ENCODE measurements around the gene NEGR1. TPM values are rescaled to one million over a fixed set of nuclear protein-coding genes. Genes with fewer than 3 reads are reported as not detected.

The NEGR1 gene
- total and polyA plus RNA-seq, 12 donors, result 2.3 to 18.3 (median 5.2) TPM

DNA sequence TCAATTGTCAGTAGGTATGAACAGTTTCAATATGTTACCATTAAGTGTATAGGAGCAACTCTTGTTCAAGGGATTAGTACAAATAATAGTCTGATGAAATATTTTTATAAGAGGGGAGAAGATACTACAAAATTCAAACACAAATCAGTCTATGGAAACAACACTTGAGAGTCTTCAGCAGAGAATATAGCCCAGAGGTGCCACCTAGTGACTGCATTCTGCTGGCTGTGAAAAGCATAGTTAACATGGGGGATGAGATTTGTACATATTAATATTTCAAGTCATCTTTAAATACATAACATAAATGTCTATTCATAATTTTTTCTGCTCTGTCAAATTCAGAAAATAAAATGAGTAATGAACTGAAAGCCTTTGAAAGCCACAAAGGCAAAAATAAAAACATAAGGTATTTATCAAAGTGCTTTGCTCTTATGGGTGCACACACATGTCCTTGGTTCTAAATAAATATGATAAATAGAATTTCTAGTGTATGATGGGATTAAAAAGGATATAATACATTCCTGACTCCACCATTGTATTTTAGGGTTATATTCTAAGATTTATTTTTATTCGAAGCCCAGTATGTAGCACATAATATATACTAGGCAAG lies 760.6 kb downstream of the NEGR1 start:
- TF ChIP-seq, protein P1, sequence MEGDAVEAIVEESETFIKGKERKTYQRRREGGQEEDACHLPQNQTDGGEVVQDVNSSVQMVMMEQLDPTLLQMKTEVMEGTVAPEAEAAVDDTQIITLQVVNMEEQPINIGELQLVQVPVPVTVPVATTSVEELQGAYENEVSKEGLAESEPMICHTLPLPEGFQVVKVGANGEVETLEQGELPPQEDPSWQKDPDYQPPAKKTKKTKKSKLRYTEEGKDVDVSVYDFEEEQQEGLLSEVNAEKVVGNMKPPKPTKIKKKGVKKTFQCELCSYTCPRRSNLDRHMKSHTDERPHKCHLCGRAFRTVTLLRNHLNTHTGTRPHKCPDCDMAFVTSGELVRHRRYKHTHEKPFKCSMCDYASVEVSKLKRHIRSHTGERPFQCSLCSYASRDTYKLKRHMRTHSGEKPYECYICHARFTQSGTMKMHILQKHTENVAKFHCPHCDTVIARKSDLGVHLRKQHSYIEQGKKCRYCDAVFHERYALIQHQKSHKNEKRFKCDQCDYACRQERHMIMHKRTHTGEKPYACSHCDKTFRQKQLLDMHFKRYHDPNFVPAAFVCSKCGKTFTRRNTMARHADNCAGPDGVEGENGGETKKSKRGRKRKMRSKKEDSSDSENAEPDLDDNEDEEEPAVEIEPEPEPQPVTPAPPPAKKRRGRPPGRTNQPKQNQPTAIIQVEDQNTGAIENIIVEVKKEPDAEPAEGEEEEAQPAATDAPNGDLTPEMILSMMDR (IDR thresholded peaks at IDR 0.05), result peak; percentile 22 to 71 (median 58)
- H3K27ac ChIP-seq, result no peak overlapping the region
- DNase-seq, result peak in 1 of 2 donors; percentile 24
- WGBS, 2 donors, result 92 to 94% methylated on average over 1 of the region's 1 CpG
- H3K27me3 ChIP-seq, result no peaks in the 10 kb centered on the region
- intact Hi-C loops (cut with DNase I), result loop anchor here in 9 of 10 donors (5.0 to 10.0 kb wide), 4 partner anchors 324 to 437 kb away; partner anchors contain the start of gene ZRANB2 (in 1 of the 9)
- ATAC-seq, result peak in 2 of 8 donors; percentile 48 to 51
- no peaks in the 10 kb centered on the region for H3K36me3 ChIP-seq
- H3K4me3 ChIP-seq, result no peak overlapping the region
- H3K4me1 ChIP-seq, result no peaks in the 10 kb centered on the region
- H3K9me3 ChIP-seq, result no peaks in the 10 kb centered on the region

DNA sequence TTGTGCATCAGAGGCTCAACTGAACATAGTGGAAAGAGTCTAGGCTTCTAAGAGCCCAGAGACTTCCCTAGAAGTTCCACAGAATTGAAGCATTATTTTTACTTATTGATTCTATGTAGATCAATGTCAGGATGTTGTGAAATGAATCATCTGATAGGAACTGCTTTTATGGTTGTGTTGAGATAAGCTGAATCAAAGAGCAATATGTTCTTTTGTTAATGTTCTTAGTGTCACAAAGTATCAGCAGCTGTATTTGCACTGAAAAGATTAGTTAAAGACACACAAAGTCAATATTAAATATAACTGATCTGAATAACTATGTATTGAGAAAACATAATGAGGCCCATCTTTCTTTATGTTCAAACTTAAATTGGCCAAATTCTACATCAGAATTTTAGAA lies 770.8 kb downstream of the NEGR1 start:
- ATAC-seq, result no peak
- H3K9me3 ChIP-seq, result peaks cover 0 to 11% (median 0%) of the 10 kb centered on the region in 11 donors
- no peaks in the 10 kb centered on the region for H3K4me1 ChIP-seq
- no peak overlapping the region for H3K27ac ChIP-seq
- intact Hi-C loops (cut with DNase I), result no loop called here
- H3K4me3 ChIP-seq, result no peak overlapping the region
- H3K36me3 ChIP-seq, result no peaks in the 10 kb centered on the region
- no peak for DNase-seq
- no peaks in the 10 kb centered on the region for H3K27me3 ChIP-seq
- TF ChIP-seq, protein P1 (IDR thresholded peaks at IDR 0.05), result no peak

- Histone ChIP-seq H3K27ac (no peak overlapping the region), H3K9me3 (peaks cover 0 to 11% (median 0%) of the 10 kb centered on the region in 11 donors), H3K4me1 (no peaks in the 10 kb centered on the region), H3K36me3 (no peaks in the 10 kb centered on the region), H3K27me3 (no peaks in the 10 kb centered on the region), H3K4me3 (no peak overlapping the region)
- DNase-seq (no peak), ATAC-seq (no peak)
- intact Hi-C loops (cut with DNase I), result no loop called here
- WGBS, 2 donors, result 89 to 95% methylated on average over 1 of the region's 1 CpG
- TF ChIP-seq, protein P1 (IDR thresholded peaks at IDR 0.05), result no peak
Measured at GRCh38 chr1:71510725-71511124, 771.6 kb downstream of the NEGR1 start.

DNA sequence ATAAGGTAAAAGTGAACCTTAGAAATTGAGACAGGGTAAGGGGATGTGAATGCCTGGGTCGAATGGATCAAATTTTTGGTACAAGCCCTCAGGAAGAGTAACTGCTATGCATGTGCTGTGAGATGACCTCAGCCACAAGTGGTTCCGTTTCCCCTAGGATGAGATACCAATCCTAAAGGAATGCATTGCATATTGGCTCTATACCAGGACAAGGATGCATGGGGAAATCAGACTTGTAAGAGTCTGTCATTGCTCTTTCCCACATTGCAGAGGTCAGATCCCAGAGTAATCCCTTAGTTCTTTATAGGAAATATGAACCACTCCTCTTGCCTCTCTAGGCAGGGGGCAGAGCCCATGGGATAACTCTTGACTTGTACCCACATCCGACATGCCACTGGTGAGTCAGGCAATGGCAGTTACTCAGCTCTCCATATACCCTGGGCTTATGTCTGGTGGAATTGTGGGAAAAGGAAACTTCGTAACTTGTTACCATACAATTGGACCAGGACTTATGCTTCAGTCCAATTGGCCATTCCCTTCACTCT lies 773.2 kb downstream of the NEGR1 start:
- H3K27ac ChIP-seq, result no peak overlapping the region
- DNase-seq (no peak), ATAC-seq (no peak)
- WGBS, 2 donors, result 78 to 81% methylated on average over 4 of the region's 4 CpGs
- TF ChIP-seq, protein P1 (IDR thresholded peaks at IDR 0.05), result no peak
- no peaks in the 10 kb centered on the region for H3K4me1 ChIP-seq
- no peaks in the 10 kb centered on the region for H3K27me3 ChIP-seq
- H3K4me3 ChIP-seq, result no peak overlapping the region
- peaks cover 0 to 11% (median 0%) of the 10 kb centered on the region in 11 donors for H3K9me3 ChIP-seq
- intact Hi-C loops (cut with DNase I), result no loop called here
- no peaks in the 10 kb centered on the region for H3K36me3 ChIP-seq

Data from heart right ventricle (tissue), 16 donors.